HCT116 (cell line): ENCODE data around the gene GLRX. TPM values are rescaled to one million over a fixed set of nuclear protein-coding genes. Genes with fewer than 3 reads are reported as not detected.

ENCODE experiments used
- ATAC-seq: fragments of 200-7000 bp; cut with Tn5 transposase; 2 replicates; pipeline ENCODE4 v1.9.1; 2020; ENCODE audit warnings: mild to moderate bottlenecking, moderate library complexity
- BruUV-seq: library from RNA; stranded (reverse); fragments of 400-500 nt; replicated peaks from 2 replicates; lab custom pipeline; 2021; lab: Mats Ljungman, UMichigan
- CTCF ChIA-PET: fragments of 300-600 bp; sonication (Branson Sonifier 250); formaldehyde crosslinking; loops from one replicate; lab custom pipeline; 2021; ENCODE audit warnings: antibody characterized with exemption; lab: Charles Lee
- POLR2A ChIA-PET: fragments of 300-600, 350-600 bp; sonication (Branson Sonifier 250); formaldehyde crosslinking; loops from one replicate; lab custom pipeline; 2021; ENCODE audit warnings: antibody characterized with exemption; lab: Charles Lee
- RAD21 ChIA-PET, 2 experiments: fragments of 300-600 bp; sonication (Branson Sonifier 250); formaldehyde crosslinking; loops; one replicate each; lab custom pipeline; 2023; ENCODE audit warnings: low total read pairs in 2 of 2; ENCODE audit not compliant: uncharacterized antibody in 2 of 2, unreplicated experiment in 2 of 2, low non-redundant PET in 1 of 2; lab: Charles Lee
- DNase-seq: peaks from one replicate; pipeline ENCODE4 v3.0.0-alpha.2; 2010; ENCODE audit warnings: low read depth, low spot score
- H2AFZ ChIP-seq: fragments of 200-600 bp; shearing (Covaris generic), sonication (generic); 2 replicates; pipeline ENCODE4 v1.6.1; 2017; ENCODE audit warnings: low read depth, mixed run types, mixed read lengths, antibody characterized with exemption, low read length; ENCODE audit not compliant: poor library complexity, severe bottlenecking
- H3K27ac ChIP-seq: 2 replicates; pipeline ENCODE4 v1.5.1; 2012; ENCODE audit warnings: low read depth, low read length
- H3K27me3 ChIP-seq: fragments of 200-600 bp; sonication (generic); 2 replicates; pipeline ENCODE4 v1.6.1; 2016; ENCODE audit warnings: mixed run types, low read length, mixed read lengths; ENCODE audit not compliant: insufficient read depth
- H3K36me3 ChIP-seq, 2 experiments: fragments of 200-500 bp in 1 of 2; fragments of 200-600 bp in 1 of 2; sonication (Bioruptor generic) in 1 of 2; sonication (generic) in 1 of 2; 2 replicates each; pipeline versions ENCODE4 v1.5.1 to v1.6.1; 2014 to 2016; ENCODE audit warnings: low read length in 2 of 2, inconsistent platforms in 1 of 2, mixed read lengths in 1 of 2, mixed run types in 1 of 2; ENCODE audit not compliant: insufficient read depth in 2 of 2, control insufficient read depth in 1 of 2
- H3K4me1 ChIP-seq, 2 experiments: fragments of 200-600 bp in 1 of 2; sonication (generic) in 1 of 2; 2 replicates each; pipeline versions ENCODE4 v1.5.1 to v1.6.1; 2012 to 2017; ENCODE audit warnings: low read length in 2 of 2, inconsistent platforms in 1 of 2, mild to moderate bottlenecking in 1 of 2, mixed read lengths in 1 of 2, mixed run types in 1 of 2, moderate library complexity in 1 of 2; ENCODE audit not compliant: insufficient read depth in 2 of 2, control insufficient read depth in 1 of 2
- H3K4me2 ChIP-seq: fragments of 200-600 bp; sonication (generic); 2 replicates; pipeline ENCODE4 v1.6.1; 2017; ENCODE audit warnings: mixed run types, low read length, mixed read lengths
- H3K4me3 ChIP-seq, 2 experiments: fragments of 200-600 bp in 1 of 2; sonication (generic) in 1 of 2; replicated peaks in 1 of 2; 2 replicates each; pipeline ENCODE4 v1.5.1; 2011 to 2016; ENCODE audit warnings: low read length in 2 of 2, control low read depth in 1 of 2, low read depth in 1 of 2, mild to moderate bottlenecking in 1 of 2, mixed read lengths in 1 of 2, mixed run types in 1 of 2
- H3K79me2 ChIP-seq: fragments of 200-600 bp; sonication (generic); 2 replicates; pipeline ENCODE4 v1.6.1; 2017; ENCODE audit warnings: mild to moderate bottlenecking, mixed run types, low read length, moderate library complexity, mixed read lengths; ENCODE audit not compliant: insufficient read depth
- H3K9ac ChIP-seq: fragments of 200-600 bp; sonication (generic); 2 replicates; pipeline ENCODE4 v1.6.1; 2016; ENCODE audit warnings: low read length, mixed read lengths
- H3K9me2 ChIP-seq: fragments of 200-600 bp; sonication (generic), shearing (Covaris generic); 2 replicates; pipeline ENCODE4 v1.6.1; 2017; ENCODE audit warnings: mixed run types, mild to moderate bottlenecking, moderate library complexity; ENCODE audit not compliant: insufficient read depth
- H3K9me3 ChIP-seq, 2 experiments: fragments of 200-500 bp in 1 of 2; fragments of 200-600 bp in 1 of 2; sonication (Bioruptor generic) in 1 of 2; sonication (generic) in 1 of 2; 2 replicates each; pipeline ENCODE4 v1.6.1; 2014 to 2017; ENCODE audit warnings: low read length in 2 of 2, mixed read lengths in 2 of 2, inconsistent platforms in 1 of 2, low read depth in 1 of 2, mild to moderate bottlenecking in 1 of 2, mixed run types in 1 of 2, moderate library complexity in 1 of 2; ENCODE audit not compliant: control insufficient read depth in 1 of 2, insufficient read depth in 1 of 2
- H4K20me1 ChIP-seq: fragments of 200-600 bp; sonication (generic), shearing (Covaris generic); 2 replicates; pipeline ENCODE4 v1.6.1; 2017; ENCODE audit warnings: mixed run types, mild to moderate bottlenecking, moderate library complexity; ENCODE audit not compliant: insufficient read depth
- CEBPB ChIP-seq: IDR thresholded peaks from 2 replicates; pipeline ENCODE4 v1.6.1; 2012; ENCODE audit warnings: low read depth
- CTCF ChIP-seq, 3 experiments: fragments of 200-600 bp in 1 of 3; sonication (generic) in 1 of 3; IDR thresholded peaks in 2 of 3; conservative IDR thresholded peaks in 1 of 3; 2 replicates each; pipeline ENCODE4 v1.5.1; 2012 to 2017; ENCODE audit warnings: low read depth in 2 of 3, low read length in 2 of 3, antibody characterized with exemption in 1 of 3, borderline replicate concordance in 1 of 3, control low read depth in 1 of 3, mild to moderate bottlenecking in 1 of 3, mixed read lengths in 1 of 3, mixed run types in 1 of 3, moderate library complexity in 1 of 3; ENCODE audit not compliant: insufficient read depth in 1 of 3
- EGR1 ChIP-seq: IDR thresholded peaks from 2 replicates; pipeline ENCODE4 v1.6.1; 2012; ENCODE audit warnings: low read depth
- ELF1 ChIP-seq: IDR thresholded peaks from 2 replicates; pipeline ENCODE4 v1.6.1; 2012; ENCODE audit warnings: low read depth, borderline replicate concordance
- FOSL1 ChIP-seq: IDR thresholded peaks from 2 replicates; pipeline ENCODE4 v1.6.1; 2012; ENCODE audit warnings: low read depth
- JUND ChIP-seq: IDR thresholded peaks from 2 replicates; pipeline ENCODE4 v1.6.1; 2012
- POLR2AphosphoS5 ChIP-seq: IDR thresholded peaks from 2 replicates; pipeline ENCODE4 v1.6.1; 2011; ENCODE audit warnings: mild to moderate bottlenecking, low read depth, low read length, moderate library complexity
- SRF ChIP-seq: IDR thresholded peaks from 2 replicates; pipeline ENCODE4 v1.6.1; 2012; ENCODE audit warnings: low read depth
- TCF7L2 ChIP-seq: IDR thresholded peaks from 2 replicates; pipeline ENCODE4 v1.7.0; 2011; ENCODE audit warnings: borderline replicate concordance, inconsistent platforms; ENCODE audit not compliant: insufficient read depth, insufficient read length; ENCODE audit errors: extremely low read depth
- ZFX ChIP-seq: fragments of 450-650 bp; IDR thresholded peaks from 2 replicates; pipeline ENCODE4 v1.6.1; 2017
- intact Hi-C: fragments of 100-400 bp; cut with micrococcal nuclease; formaldehyde crosslinking; loops from 2 replicates; pipeline ENCODE4 v1.10.0; 2022
- total RNA-seq: library from RNA; stranded (reverse); gene quantifications from one replicate; pipeline ENCODE4 v1.2.1, GENCODE V29; 2021; ENCODE audit not compliant: unreplicated experiment
- TF ChIP-seq, protein P1 (sequence below): IDR thresholded peaks from 2 replicates; pipeline ENCODE4 v1.6.1; 2011; ENCODE audit warnings: mild to moderate bottlenecking, low read length, moderate library complexity; ENCODE audit not compliant: insufficient replicate concordance; ENCODE audit errors: extremely low read depth
- TF ChIP-seq, protein P2 (sequence below): IDR thresholded peaks from 2 replicates; pipeline ENCODE4 v1.6.1; 2012; ENCODE audit warnings: low read depth
- TF ChIP-seq, protein P3 (sequence below): IDR thresholded peaks from 2 replicates; pipeline ENCODE4 v1.6.1; 2012

Gene GLRX
- total RNA-seq, 1 experiment from 2014 or later = 29.3 TPM

GRCh38 chr5:95838001-95838520 is 15.5 kb upstream of the GLRX start:
- H2AFZ ChIP-seq = no peak overlapping the region
- ChIA-PET POLR2A (no interaction called here), RAD21 (no interaction called here), CTCF (no interaction called here)
- TF ChIP-seq JUND = no peak
- TF ChIP-seq POLR2AphosphoS5 = no peak
- TF ChIP-seq TCF7L2 = no peak
- TF ChIP-seq EGR1 = no peak
- no peaks in the 10 kb centered on the region for H3K79me2 ChIP-seq
- no peak for DNase-seq
- no peaks in the 10 kb centered on the region for H3K9me3 ChIP-seq
- H3K4me3 ChIP-seq = no peak overlapping the region
- no peaks in the 10 kb centered on the region for H4K20me1 ChIP-seq
- H3K9me2 ChIP-seq = no peaks in the 10 kb centered on the region
- H3K36me3 ChIP-seq = no peaks in the 10 kb centered on the region
- ATAC-seq = no peak
- no peak overlapping the region for H3K9ac ChIP-seq
- H3K4me2 ChIP-seq = no peak overlapping the region
- H3K4me1 ChIP-seq = peaks cover 0 to 3% of the 10 kb centered on the region in 2 experiments; a peak in 1 of 4 replicates
- no TSS peak for BruUV-seq
- intact Hi-C loops = no loop called here
- H3K27me3 ChIP-seq = no peaks in the 10 kb centered on the region
- H3K27ac ChIP-seq = no peak overlapping the region

GRCh38 chr5:95837492-95837891 is 15.0 kb upstream of the GLRX start:
- RAD21 ChIA-PET = no interaction called here
- no peak overlapping the region for H3K9ac ChIP-seq
- no peak for ATAC-seq
- no peak overlapping the region for H3K27ac ChIP-seq
- no peaks in the 10 kb centered on the region for H3K36me3 ChIP-seq
- H3K4me3 ChIP-seq = no peak overlapping the region
- H3K9me2 ChIP-seq = no peaks in the 10 kb centered on the region
- H3K79me2 ChIP-seq = no peaks in the 10 kb centered on the region
- intact Hi-C loops = no loop called here
- H3K4me2 ChIP-seq = no peak overlapping the region
- BruUV-seq = no TSS peak
- H3K4me1 ChIP-seq = no peaks in the 10 kb centered on the region; a peak in 1 of 4 replicates
- no peaks in the 10 kb centered on the region for H3K27me3 ChIP-seq
- H3K9me3 ChIP-seq = no peaks in the 10 kb centered on the region
- no peaks in the 10 kb centered on the region for H4K20me1 ChIP-seq
- H2AFZ ChIP-seq = no peak overlapping the region
- no peak for DNase-seq
- POLR2A ChIA-PET = no interaction called here
- CTCF ChIA-PET = no interaction called here
- no peak for TF ChIP-seq CTCF (IDR thresholded peaks at IDR 0.05 in 2 of 3, conservative IDR thresholded peaks at IDR 0.05 in 1 of 3; ENCODE audit: borderline replicate concordance in 1 of 3, insufficient read depth in 1 of 3, low read depth in 2 of 3, low read length in 2 of 3)
- no peak for TF ChIP-seq ZFX
- no peak for TF ChIP-seq SRF
- no peak for TF ChIP-seq ELF1
- TF ChIP-seq, protein P1, sequence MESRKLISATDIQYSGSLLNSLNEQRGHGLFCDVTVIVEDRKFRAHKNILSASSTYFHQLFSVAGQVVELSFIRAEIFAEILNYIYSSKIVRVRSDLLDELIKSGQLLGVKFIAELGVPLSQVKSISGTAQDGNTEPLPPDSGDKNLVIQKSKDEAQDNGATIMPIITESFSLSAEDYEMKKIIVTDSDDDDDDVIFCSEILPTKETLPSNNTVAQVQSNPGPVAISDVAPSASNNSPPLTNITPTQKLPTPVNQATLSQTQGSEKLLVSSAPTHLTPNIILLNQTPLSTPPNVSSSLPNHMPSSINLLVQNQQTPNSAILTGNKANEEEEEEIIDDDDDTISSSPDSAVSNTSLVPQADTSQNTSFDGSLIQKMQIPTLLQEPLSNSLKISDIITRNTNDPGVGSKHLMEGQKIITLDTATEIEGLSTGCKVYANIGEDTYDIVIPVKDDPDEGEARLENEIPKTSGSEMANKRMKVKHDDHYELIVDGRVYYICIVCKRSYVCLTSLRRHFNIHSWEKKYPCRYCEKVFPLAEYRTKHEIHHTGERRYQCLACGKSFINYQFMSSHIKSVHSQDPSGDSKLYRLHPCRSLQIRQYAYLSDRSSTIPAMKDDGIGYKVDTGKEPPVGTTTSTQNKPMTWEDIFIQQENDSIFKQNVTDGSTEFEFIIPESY = no peak
- TF ChIP-seq, protein P2, sequence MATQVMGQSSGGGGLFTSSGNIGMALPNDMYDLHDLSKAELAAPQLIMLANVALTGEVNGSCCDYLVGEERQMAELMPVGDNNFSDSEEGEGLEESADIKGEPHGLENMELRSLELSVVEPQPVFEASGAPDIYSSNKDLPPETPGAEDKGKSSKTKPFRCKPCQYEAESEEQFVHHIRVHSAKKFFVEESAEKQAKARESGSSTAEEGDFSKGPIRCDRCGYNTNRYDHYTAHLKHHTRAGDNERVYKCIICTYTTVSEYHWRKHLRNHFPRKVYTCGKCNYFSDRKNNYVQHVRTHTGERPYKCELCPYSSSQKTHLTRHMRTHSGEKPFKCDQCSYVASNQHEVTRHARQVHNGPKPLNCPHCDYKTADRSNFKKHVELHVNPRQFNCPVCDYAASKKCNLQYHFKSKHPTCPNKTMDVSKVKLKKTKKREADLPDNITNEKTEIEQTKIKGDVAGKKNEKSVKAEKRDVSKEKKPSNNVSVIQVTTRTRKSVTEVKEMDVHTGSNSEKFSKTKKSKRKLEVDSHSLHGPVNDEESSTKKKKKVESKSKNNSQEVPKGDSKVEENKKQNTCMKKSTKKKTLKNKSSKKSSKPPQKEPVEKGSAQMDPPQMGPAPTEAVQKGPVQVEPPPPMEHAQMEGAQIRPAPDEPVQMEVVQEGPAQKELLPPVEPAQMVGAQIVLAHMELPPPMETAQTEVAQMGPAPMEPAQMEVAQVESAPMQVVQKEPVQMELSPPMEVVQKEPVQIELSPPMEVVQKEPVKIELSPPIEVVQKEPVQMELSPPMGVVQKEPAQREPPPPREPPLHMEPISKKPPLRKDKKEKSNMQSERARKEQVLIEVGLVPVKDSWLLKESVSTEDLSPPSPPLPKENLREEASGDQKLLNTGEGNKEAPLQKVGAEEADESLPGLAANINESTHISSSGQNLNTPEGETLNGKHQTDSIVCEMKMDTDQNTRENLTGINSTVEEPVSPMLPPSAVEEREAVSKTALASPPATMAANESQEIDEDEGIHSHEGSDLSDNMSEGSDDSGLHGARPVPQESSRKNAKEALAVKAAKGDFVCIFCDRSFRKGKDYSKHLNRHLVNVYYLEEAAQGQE = no peak
- no peak for TF ChIP-seq CEBPB
- no peak for TF ChIP-seq FOSL1
- TF ChIP-seq, protein P3, sequence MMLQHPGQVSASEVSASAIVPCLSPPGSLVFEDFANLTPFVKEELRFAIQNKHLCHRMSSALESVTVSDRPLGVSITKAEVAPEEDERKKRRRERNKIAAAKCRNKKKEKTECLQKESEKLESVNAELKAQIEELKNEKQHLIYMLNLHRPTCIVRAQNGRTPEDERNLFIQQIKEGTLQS = no peak
